HepG2 (cell line): ENCODE results near the gene XRCC2. TPM values are rescaled to one million over a fixed set of nuclear protein-coding genes. Genes with fewer than 3 reads are reported as not detected.

Source experiments
- HMG20A ChIP-seq: IDR thresholded peaks from 2 replicates; pipeline ENCODE4 v1.6.1; 2016; ENCODE audit warnings: borderline replicate concordance
- HMG20B ChIP-seq: conservative IDR thresholded peaks from 2 replicates; pipeline ENCODE4 v1.6.1; 2016; ENCODE audit warnings: missing genetic modification reagents, missing compliant biosample characterization
- PTBP1 ChIP-seq: fragments of 200-400 bp; formaldehyde crosslinking; IDR thresholded peaks from 2 replicates; pipeline ENCODE4 v1.6.1; 2018; ENCODE audit warnings: low read length, low read depth; ENCODE audit not compliant: poor library complexity, severe bottlenecking
- ZNF264 ChIP-seq: sonication (generic); formaldehyde crosslinking; IDR thresholded peaks from 2 replicates; pipeline ENCODE4 v1.4.0; 2020; ENCODE audit warnings: missing genetic modification reagents
- ZNF549 ChIP-seq: sonication (generic); formaldehyde crosslinking; IDR thresholded peaks from 2 replicates; pipeline ENCODE4 v1.5.0; 2020; ENCODE audit warnings: missing genetic modification reagents
- ZNF850 ChIP-seq: sonication (generic); formaldehyde crosslinking; conservative IDR thresholded peaks from 2 replicates; pipeline ENCODE4 v1.9.0; 2021; ENCODE audit warnings: mild to moderate bottlenecking, missing genetic modification reagents
- ZNF879 ChIP-seq: sonication (generic); formaldehyde crosslinking; IDR thresholded peaks from 2 replicates; pipeline ENCODE4 v1.8.1; 2023; ENCODE audit warnings: missing genetic modification reagents
- polyA plus RNA-seq, 8 experiments: library from polyadenylated mRNA; depleted of rRNA in 3 of 8; stranded (reverse) in 7 of 8; unstranded in 1 of 8; fragments of >200 nt; fragmentation: Illumina TruSeq in 4 of 8; extraction: Trizol in 4 of 8; gene quantifications; 2 replicates each; pipeline versions ENCODE4 v1.2.1 to v1.2.3, GENCODE V29; 2011 to 2016; ENCODE audit warnings: low read depth in 4 of 8, missing spikeins in 1 of 8, mixed read lengths in 1 of 8; ENCODE audit not compliant: insufficient read depth in 1 of 8
- total RNA-seq, 5 experiments: library from RNA; depleted of rRNA; stranded (reverse); fragments of >200 nt; fragmentation: Illumina TruSeq; extraction: Trizol; gene quantifications; 2 replicates each; pipeline ENCODE4 v1.2.3, GENCODE V29; 2016; ENCODE audit warnings: low read depth in 1 of 5
- TF ChIP-seq, protein P1 (sequence below): sonication (generic); formaldehyde crosslinking; IDR thresholded peaks from 2 replicates; pipeline ENCODE4 v1.4.0; 2020; ENCODE audit warnings: missing genetic modification reagents
- TF ChIP-seq, protein P2 (sequence below): sonication (generic); formaldehyde crosslinking; conservative IDR thresholded peaks from 2 replicates; pipeline ENCODE4 v1.8.0; 2022; ENCODE audit warnings: missing genetic modification reagents
- TF ChIP-seq, protein P3 (sequence below): sonication (generic); formaldehyde crosslinking; IDR thresholded peaks from 2 replicates; pipeline ENCODE4 v1.8.1; 2022; ENCODE audit warnings: low read depth, mild to moderate bottlenecking, missing genetic modification reagents

XRCC2 gene
- total and polyA plus RNA-seq, 2 of the 13 experiments (the other 11 are each of a cell fraction or from before 2014, with no cell fraction given) = 3.8 to 14.5 TPM

DNA sequence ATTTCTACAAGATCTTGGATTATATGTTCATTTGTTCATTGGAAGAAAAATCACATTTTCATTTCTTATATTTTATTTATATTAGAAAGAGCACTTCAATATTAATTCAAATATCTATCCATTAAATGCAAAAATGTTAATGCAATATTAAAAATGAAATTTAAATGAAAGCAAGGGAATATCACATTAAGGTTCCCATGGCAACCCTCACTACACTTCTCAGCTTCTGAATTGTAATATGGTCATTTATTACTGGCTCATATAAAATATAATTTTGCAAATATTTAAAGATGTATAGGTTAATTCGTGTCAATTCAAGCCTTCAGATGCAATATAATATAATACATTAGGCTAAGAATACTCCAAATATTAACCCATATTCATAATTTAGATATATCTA is 38.8 kb downstream of the XRCC2 start (continued):
- TF ChIP-seq, protein P1, sequence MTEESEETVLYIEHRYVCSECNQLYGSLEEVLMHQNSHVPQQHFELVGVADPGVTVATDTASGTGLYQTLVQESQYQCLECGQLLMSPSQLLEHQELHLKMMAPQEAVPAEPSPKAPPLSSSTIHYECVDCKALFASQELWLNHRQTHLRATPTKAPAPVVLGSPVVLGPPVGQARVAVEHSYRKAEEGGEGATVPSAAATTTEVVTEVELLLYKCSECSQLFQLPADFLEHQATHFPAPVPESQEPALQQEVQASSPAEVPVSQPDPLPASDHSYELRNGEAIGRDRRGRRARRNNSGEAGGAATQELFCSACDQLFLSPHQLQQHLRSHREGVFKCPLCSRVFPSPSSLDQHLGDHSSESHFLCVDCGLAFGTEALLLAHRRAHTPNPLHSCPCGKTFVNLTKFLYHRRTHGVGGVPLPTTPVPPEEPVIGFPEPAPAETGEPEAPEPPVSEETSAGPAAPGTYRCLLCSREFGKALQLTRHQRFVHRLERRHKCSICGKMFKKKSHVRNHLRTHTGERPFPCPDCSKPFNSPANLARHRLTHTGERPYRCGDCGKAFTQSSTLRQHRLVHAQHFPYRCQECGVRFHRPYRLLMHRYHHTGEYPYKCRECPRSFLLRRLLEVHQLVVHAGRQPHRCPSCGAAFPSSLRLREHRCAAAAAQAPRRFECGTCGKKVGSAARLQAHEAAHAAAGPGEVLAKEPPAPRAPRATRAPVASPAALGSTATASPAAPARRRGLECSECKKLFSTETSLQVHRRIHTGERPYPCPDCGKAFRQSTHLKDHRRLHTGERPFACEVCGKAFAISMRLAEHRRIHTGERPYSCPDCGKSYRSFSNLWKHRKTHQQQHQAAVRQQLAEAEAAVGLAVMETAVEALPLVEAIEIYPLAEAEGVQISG (CRISPR knock-in tag) = no peak
- no peak for TF ChIP-seq ZNF879 (CRISPR knock-in tag)
- TF ChIP-seq HMG20A (CRISPR knock-in tag) = no peak
- TF ChIP-seq PTBP1 = no peak
- TF ChIP-seq, protein P2, sequence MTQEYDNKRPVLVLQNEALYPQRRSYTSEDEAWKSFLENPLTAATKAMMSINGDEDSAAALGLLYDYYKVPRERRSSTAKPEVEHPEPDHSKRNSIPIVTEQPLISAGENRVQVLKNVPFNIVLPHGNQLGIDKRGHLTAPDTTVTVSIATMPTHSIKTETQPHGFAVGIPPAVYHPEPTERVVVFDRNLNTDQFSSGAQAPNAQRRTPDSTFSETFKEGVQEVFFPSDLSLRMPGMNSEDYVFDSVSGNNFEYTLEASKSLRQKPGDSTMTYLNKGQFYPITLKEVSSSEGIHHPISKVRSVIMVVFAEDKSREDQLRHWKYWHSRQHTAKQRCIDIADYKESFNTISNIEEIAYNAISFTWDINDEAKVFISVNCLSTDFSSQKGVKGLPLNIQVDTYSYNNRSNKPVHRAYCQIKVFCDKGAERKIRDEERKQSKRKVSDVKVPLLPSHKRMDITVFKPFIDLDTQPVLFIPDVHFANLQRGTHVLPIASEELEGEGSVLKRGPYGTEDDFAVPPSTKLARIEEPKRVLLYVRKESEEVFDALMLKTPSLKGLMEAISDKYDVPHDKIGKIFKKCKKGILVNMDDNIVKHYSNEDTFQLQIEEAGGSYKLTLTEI (CRISPR knock-in tag) = no peak
- TF ChIP-seq ZNF264 (CRISPR knock-in tag) = no peak
- TF ChIP-seq, protein P3, sequence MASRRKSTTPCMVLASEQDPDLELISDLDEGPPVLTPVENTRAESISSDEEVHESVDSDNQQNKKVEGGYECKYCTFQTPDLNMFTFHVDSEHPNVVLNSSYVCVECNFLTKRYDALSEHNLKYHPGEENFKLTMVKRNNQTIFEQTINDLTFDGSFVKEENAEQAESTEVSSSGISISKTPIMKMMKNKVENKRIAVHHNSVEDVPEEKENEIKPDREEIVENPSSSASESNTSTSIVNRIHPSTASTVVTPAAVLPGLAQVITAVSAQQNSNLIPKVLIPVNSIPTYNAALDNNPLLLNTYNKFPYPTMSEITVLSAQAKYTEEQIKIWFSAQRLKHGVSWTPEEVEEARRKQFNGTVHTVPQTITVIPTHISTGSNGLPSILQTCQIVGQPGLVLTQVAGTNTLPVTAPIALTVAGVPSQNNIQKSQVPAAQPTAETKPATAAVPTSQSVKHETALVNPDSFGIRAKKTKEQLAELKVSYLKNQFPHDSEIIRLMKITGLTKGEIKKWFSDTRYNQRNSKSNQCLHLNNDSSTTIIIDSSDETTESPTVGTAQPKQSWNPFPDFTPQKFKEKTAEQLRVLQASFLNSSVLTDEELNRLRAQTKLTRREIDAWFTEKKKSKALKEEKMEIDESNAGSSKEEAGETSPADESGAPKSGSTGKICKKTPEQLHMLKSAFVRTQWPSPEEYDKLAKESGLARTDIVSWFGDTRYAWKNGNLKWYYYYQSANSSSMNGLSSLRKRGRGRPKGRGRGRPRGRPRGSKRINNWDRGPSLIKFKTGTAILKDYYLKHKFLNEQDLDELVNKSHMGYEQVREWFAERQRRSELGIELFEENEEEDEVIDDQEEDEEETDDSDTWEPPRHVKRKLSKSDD (CRISPR knock-in tag) = no peak
- TF ChIP-seq ZNF850 = no peak
- TF ChIP-seq HMG20B (CRISPR knock-in tag) = no peak
- no peak for TF ChIP-seq ZNF549
- TF ChIP-seq, all 625 proteins: peak for 0
